HL-60 (cell line): ENCODE results near the gene MAP10.

ENCODE experiments used
- DNase-seq, 2 experiments: peaks; one replicate each; pipeline ENCODE4 v3.0.0-alpha.2; 2010 to 2020; ENCODE audit warnings: low read depth in 1 of 2, low spot score in 1 of 2
- H3K27ac ChIP-seq: fragments of 250-450 bp; sonication (Bioruptor Pico); replicated peaks from 2 replicates; pipeline ENCODE4 v1.5.1; 2020; ENCODE audit warnings: mild to moderate bottlenecking, moderate library complexity
- H3K27me3 ChIP-seq: fragments of 250-450 bp; sonication (Bioruptor Pico); 2 replicates; pipeline ENCODE4 v1.5.1; 2021; ENCODE audit warnings: mild to moderate bottlenecking, moderate library complexity; ENCODE audit not compliant: insufficient read depth, poor library complexity, severe bottlenecking
- H3K4me3 ChIP-seq: replicated peaks from 2 replicates; pipeline ENCODE4 v1.5.1; 2011; ENCODE audit warnings: mild to moderate bottlenecking, control low read depth, low read length; ENCODE audit not compliant: insufficient read depth
- CTCF ChIP-seq: IDR thresholded peaks from one replicate; pipeline ENCODE4 v1.5.1; 2011; ENCODE audit warnings: low read length, control low read depth, inconsistent platforms; ENCODE audit not compliant: insufficient read depth
- GABPA ChIP-seq: IDR thresholded peaks from 2 replicates; pipeline ENCODE4 v1.6.1; 2012; ENCODE audit warnings: low read depth
- POLR2AphosphoS5 ChIP-seq: IDR thresholded peaks from 2 replicates; pipeline ENCODE4 v1.6.1; 2012; ENCODE audit warnings: low read depth
- REST ChIP-seq: IDR thresholded peaks from 2 replicates; pipeline ENCODE4 v1.6.1; 2012; ENCODE audit warnings: low read depth; ENCODE audit not compliant: insufficient replicate concordance
- SPI1 ChIP-seq: IDR thresholded peaks from 2 replicates; pipeline ENCODE4 v1.6.1; 2012; ENCODE audit warnings: low read depth, mild to moderate bottlenecking, borderline replicate concordance

Gene MAP10

GRCh38 chr1:232837087-232837486 lies 31.9 kb downstream of the MAP10 start:
- Histone ChIP-seq H3K27me3 (no peaks in the 10 kb centered on the region), H3K4me3 (no peak overlapping the region), H3K27ac (no peak overlapping the region)
- DNase-seq: no peak
- TF ChIP-seq POLR2AphosphoS5 (no peak), SPI1 (no peak), REST (no peak)

- DNase-seq: no peak
- H3K27ac ChIP-seq: no peak overlapping the region
- no peak overlapping the region for H3K4me3 ChIP-seq
- no peak for TF ChIP-seq GABPA
- TF ChIP-seq SPI1: no peak
- TF ChIP-seq CTCF: no peak
- no peak for TF ChIP-seq POLR2AphosphoS5
- no peak for TF ChIP-seq REST
- H3K27me3 ChIP-seq: no peaks in the 10 kb centered on the region
Measured at GRCh38 chr1:232841823-232842565, 36.8 kb downstream of the MAP10 start.

GRCh38 chr1:232844791-232845190 lies 39.6 kb downstream of the MAP10 start:
- TF ChIP-seq REST (no peak), CTCF (no peak), GABPA (no peak), SPI1 (no peak), POLR2AphosphoS5 (no peak)
- Histone ChIP-seq H3K27me3 (no peaks in the 10 kb centered on the region), H3K4me3 (no peak overlapping the region), H3K27ac (no peak overlapping the region)
- no peak for DNase-seq
